Nephron progenitor cell (in vitro differentiated cells): ENCODE results near the gene TTLL9.

Experiments
- DNase-seq: peaks from one replicate; pipeline ENCODE4 v3.0.0; 2021
- H3K27ac Mint-ChIP-seq: 2 replicates; pipeline ENCODE4 v1.8.0; 2021; ENCODE audit warnings: mild to moderate bottlenecking, moderate library complexity, mixed read lengths
- H3K27me3 Mint-ChIP-seq: 2 replicates; pipeline ENCODE4 v1.8.0; 2021; ENCODE audit warnings: mild to moderate bottlenecking, low read depth, mixed read lengths; ENCODE audit not compliant: poor library complexity
- H3K36me3 Mint-ChIP-seq: 2 replicates; pipeline ENCODE4 v1.8.0; 2021; ENCODE audit warnings: low read depth, mixed read lengths
- H3K4me1 Mint-ChIP-seq: 2 replicates; pipeline ENCODE4 v1.8.0; 2021; ENCODE audit warnings: mixed read lengths
- H3K4me3 Mint-ChIP-seq: 2 replicates; pipeline ENCODE4 v1.8.0; 2021; ENCODE audit warnings: mild to moderate bottlenecking, moderate library complexity, mixed read lengths
- H3K9me3 Mint-ChIP-seq: 2 replicates; pipeline ENCODE4 v1.8.0; 2021; ENCODE audit warnings: mild to moderate bottlenecking, moderate library complexity, mixed read lengths
- CTCF ChIP-seq: fragments of 200-600 bp; sonication (generic); IDR thresholded peaks from 2 replicates; pipeline ENCODE4 v1.5.0; 2021; ENCODE audit warnings: antibody characterized with exemption

Gene TTLL9

GRCh38 chr20:31906001-31906400 is 35.6 kb downstream of the TTLL9 start:
- Mint-ChIP-seq H3K4me1 (peaks cover 4% of the 10 kb centered on the region), H3K27me3 (no peaks in the 10 kb centered on the region), H3K4me3 (no peak overlapping the region), H3K27ac (no peak overlapping the region), H3K9me3 (no peaks in the 10 kb centered on the region), H3K36me3 (no peaks in the 10 kb centered on the region)
- DNase-seq = no peak
- no peak for TF ChIP-seq CTCF

- no peaks in the 10 kb centered on the region for H3K36me3 Mint-ChIP-seq
- no peak for DNase-seq
- H3K27me3 Mint-ChIP-seq = no peaks in the 10 kb centered on the region
- H3K9me3 Mint-ChIP-seq = no peaks in the 10 kb centered on the region
- no peak overlapping the region for H3K4me3 Mint-ChIP-seq
- no peak for TF ChIP-seq CTCF
- H3K27ac Mint-ChIP-seq = no peak overlapping the region
- H3K4me1 Mint-ChIP-seq = peaks cover 4% of the 10 kb centered on the region
Measured at GRCh38 chr20:31907046-31907445, 36.6 kb downstream of the TTLL9 start.

GRCh38 chr20:31908016-31908415 is 37.6 kb downstream of the TTLL9 start:
- Mint-ChIP-seq H3K27me3 (no peaks in the 10 kb centered on the region), H3K27ac (no peak overlapping the region), H3K9me3 (no peaks in the 10 kb centered on the region), H3K36me3 (no peaks in the 10 kb centered on the region), H3K4me3 (no peak overlapping the region), H3K4me1 (peaks cover 6% of the 10 kb centered on the region)
- no peak for TF ChIP-seq CTCF
- DNase-seq = no peak

GRCh38 chr20:31908424-31908823 is 38.0 kb downstream of the TTLL9 start:
- Mint-ChIP-seq H3K4me1 (peaks cover 10% of the 10 kb centered on the region), H3K4me3 (no peak overlapping the region), H3K36me3 (no peaks in the 10 kb centered on the region), H3K27ac (no peak overlapping the region), H3K9me3 (no peaks in the 10 kb centered on the region), H3K27me3 (no peaks in the 10 kb centered on the region)
- TF ChIP-seq CTCF = no peak
- no peak for DNase-seq

- Mint-ChIP-seq H3K9me3 (no peaks in the 10 kb centered on the region), H3K27ac (no peak overlapping the region), H3K27me3 (peaks cover 3% of the 10 kb centered on the region), H3K36me3 (no peaks in the 10 kb centered on the region), H3K4me1 (peaks cover 16% of the 10 kb centered on the region), H3K4me3 (no peak overlapping the region)
- TF ChIP-seq CTCF = no peak
- no peak for DNase-seq
Measured at GRCh38 chr20:31909253-31910070, 39.0 kb downstream of the TTLL9 start.
